ENCODE measurements around the gene FAT3.

FAT3 gene

DNA sequence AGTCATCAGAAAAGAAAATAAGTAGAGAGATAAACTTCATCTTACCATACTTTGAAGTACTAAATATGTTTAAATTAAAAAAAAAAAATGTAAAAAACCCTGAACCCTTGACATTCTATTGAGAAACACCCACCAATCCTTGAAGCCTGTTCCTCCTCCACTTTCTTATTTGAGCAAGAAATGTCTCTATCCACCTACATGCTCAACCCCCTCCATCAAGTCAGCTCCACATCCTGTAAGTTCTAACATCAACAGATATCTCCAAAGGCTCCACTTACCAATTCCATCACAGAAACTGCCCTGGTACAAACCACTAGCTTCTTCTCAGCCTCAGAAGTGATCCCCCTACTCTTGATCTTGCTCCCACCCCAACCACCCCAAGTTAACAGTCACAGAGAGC, 32.5 kb upstream of the FAT3 start:
- DNase-seq: no peak
- TF ChIP-seq, protein P1, sequence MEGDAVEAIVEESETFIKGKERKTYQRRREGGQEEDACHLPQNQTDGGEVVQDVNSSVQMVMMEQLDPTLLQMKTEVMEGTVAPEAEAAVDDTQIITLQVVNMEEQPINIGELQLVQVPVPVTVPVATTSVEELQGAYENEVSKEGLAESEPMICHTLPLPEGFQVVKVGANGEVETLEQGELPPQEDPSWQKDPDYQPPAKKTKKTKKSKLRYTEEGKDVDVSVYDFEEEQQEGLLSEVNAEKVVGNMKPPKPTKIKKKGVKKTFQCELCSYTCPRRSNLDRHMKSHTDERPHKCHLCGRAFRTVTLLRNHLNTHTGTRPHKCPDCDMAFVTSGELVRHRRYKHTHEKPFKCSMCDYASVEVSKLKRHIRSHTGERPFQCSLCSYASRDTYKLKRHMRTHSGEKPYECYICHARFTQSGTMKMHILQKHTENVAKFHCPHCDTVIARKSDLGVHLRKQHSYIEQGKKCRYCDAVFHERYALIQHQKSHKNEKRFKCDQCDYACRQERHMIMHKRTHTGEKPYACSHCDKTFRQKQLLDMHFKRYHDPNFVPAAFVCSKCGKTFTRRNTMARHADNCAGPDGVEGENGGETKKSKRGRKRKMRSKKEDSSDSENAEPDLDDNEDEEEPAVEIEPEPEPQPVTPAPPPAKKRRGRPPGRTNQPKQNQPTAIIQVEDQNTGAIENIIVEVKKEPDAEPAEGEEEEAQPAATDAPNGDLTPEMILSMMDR (IDR thresholded peaks at IDR 0.05; ENCODE audit: low read depth, low read length): no peak
- no peaks in the 10 kb centered on the region for H3K27me3 ChIP-seq (ENCODE audit: insufficient read depth, low read depth, severe bottlenecking)
- no peak overlapping the region for H3K4me3 ChIP-seq (ENCODE audit: low read depth, low read length)
- no peak overlapping the region for H3K27ac ChIP-seq
- H3K36me3 ChIP-seq: no peaks in the 10 kb centered on the region
- no peaks in the 10 kb centered on the region for H3K9me3 ChIP-seq (ENCODE audit: severe bottlenecking)

GRCh38 chr11:92198268-92198667, 26.4 kb upstream of the FAT3 start:
- TF ChIP-seq, protein P1 (IDR thresholded peaks at IDR 0.05; ENCODE audit: low read depth, low read length): no peak
- Histone ChIP-seq H3K27me3 (ENCODE audit: insufficient read depth, low read depth, severe bottlenecking) (no peaks in the 10 kb centered on the region), H3K36me3 (no peaks in the 10 kb centered on the region), H3K4me3 (ENCODE audit: low read depth, low read length) (no peak overlapping the region), H3K27ac (no peak overlapping the region), H3K9me3 (ENCODE audit: severe bottlenecking) (peaks cover 11% of the 10 kb centered on the region)
- peak; percentile 34 for DNase-seq

- no peaks in the 10 kb centered on the region for H3K36me3 ChIP-seq
- no peaks in the 10 kb centered on the region for H3K27me3 ChIP-seq (ENCODE audit: insufficient read depth, low read depth, severe bottlenecking)
- H3K4me3 ChIP-seq (ENCODE audit: low read depth, low read length): no peak overlapping the region
- H3K27ac ChIP-seq: peak overlapping the region; percentile 52; the same call in 1 of the 2 replicates
- TF ChIP-seq, protein P1 (IDR thresholded peaks at IDR 0.05; ENCODE audit: low read depth, low read length): peak; percentile 27; the same call in 1 of the 2 replicates
- DNase-seq: peak; percentile 78
- peaks cover 11% of the 10 kb centered on the region for H3K9me3 ChIP-seq (ENCODE audit: severe bottlenecking)
These were observed 24.6 kb upstream of the FAT3 start for GRCh38 chr11:92199991-92200390.

DNA sequence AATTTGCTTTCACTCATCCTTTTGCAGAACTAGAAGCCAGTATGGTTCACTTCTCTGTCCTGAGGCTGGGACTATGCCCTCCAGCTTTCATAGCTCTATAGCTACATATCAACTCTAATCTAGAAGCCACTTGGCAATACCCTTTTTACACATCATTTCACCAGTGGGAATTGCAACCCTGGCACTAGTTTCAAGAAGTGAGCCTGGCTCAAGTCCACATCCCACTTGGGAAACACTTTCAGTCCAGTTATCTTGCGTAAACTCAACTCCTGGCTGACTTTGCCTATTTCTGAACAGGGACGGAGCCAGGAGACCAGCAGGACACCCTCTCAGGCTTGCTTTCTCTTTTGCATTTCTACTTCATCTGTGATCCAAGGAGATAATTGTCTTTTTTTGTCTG, 19.9 kb upstream of the FAT3 start:
- no peaks in the 10 kb centered on the region for H3K36me3 ChIP-seq
- H3K9me3 ChIP-seq (ENCODE audit: severe bottlenecking): peaks cover 11% of the 10 kb centered on the region
- no peak for DNase-seq
- no peaks in the 10 kb centered on the region for H3K27me3 ChIP-seq (ENCODE audit: insufficient read depth, low read depth, severe bottlenecking)
- TF ChIP-seq, protein P1 (IDR thresholded peaks at IDR 0.05; ENCODE audit: low read depth, low read length): no peak
- no peak overlapping the region for H3K27ac ChIP-seq
- no peak overlapping the region for H3K4me3 ChIP-seq (ENCODE audit: low read depth, low read length)

GRCh38 chr11:92206441-92206840, 18.2 kb upstream of the FAT3 start:
- Histone ChIP-seq H3K9me3 (ENCODE audit: severe bottlenecking) (peaks cover 1% of the 10 kb centered on the region), H3K4me3 (ENCODE audit: low read depth, low read length) (no peak overlapping the region), H3K36me3 (no peaks in the 10 kb centered on the region), H3K27me3 (ENCODE audit: insufficient read depth, low read depth, severe bottlenecking) (no peaks in the 10 kb centered on the region), H3K27ac (no peak overlapping the region)
- TF ChIP-seq, protein P1 (IDR thresholded peaks at IDR 0.05; ENCODE audit: low read depth, low read length): no peak
- DNase-seq: no peak

GRCh38 chr11:92211576-92212167, 12.9 kb upstream of the FAT3 start:
- no peak overlapping the region for H3K4me3 ChIP-seq (ENCODE audit: low read depth, low read length)
- TF ChIP-seq, protein P1 (IDR thresholded peaks at IDR 0.05; ENCODE audit: low read depth, low read length): peak; percentile 67
- H3K27ac ChIP-seq: no peak overlapping the region
- H3K27me3 ChIP-seq (ENCODE audit: insufficient read depth, low read depth, severe bottlenecking): no peaks in the 10 kb centered on the region
- no peaks in the 10 kb centered on the region for H3K36me3 ChIP-seq
- no peaks in the 10 kb centered on the region for H3K9me3 ChIP-seq (ENCODE audit: severe bottlenecking)
- DNase-seq: peak; percentile 76
